ENCODE data around the gene PLEKHG3.

DNA sequence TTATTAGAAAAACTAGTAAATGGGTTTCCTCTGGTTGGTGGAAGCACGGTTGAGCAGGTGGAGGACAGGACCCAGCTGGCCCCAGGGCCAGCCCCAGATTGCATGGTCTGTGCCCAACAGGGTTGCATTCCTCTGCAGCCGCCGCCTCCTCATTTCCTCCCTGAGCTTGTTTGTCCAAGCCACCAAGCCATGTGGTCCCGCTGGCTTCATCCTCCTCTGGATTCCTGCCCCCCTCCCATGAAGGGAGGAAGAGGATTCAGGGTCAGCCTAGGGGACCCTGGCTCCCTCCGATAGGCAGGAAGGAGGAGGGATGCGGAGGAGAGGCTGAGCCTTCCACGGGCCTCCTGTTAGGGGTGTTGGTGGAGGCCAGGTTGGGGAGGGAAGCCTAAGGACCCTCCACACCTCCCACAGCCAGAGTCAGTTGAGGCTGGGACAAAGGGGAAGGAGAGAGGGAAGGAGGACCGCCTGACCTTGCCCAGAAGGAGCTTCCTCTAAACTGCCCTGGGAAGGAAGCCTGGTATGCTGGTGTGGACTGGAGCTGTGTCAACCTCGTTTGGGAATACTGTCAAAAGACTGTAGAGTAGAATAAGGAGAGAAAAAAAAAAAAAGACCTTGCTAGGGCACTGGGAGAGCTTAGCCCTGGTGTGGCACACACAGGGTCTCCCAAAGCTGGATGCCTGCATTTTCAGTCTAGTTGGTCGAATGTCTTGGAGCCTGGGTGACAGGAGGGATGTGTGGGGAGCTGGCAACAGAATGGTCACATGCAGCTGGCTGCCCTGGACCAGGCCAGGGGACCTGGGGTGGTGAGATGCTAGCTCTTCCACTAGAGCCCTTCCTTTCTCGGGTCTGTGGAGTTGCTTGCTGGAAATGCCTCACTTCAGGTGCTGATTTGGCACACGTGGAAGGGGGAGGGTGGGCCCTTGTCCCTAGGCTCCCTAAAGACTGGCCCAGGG is 42.4 kb downstream of the PLEKHG3 start:
- TF ChIP-seq CTCF (IDR thresholded peaks at IDR 0.05; ENCODE audit: low read depth, low read length, poor library complexity, severe bottlenecking): no peak
- no peak for TF ChIP-seq EZH2phosphoT487 (IDR thresholded peaks at IDR 0.05; ENCODE audit: borderline replicate concordance, low read length)
